Epithelial cell of proximal tubule (primary cell): ENCODE results near the gene STAP2. TPM values are rescaled to one million over a fixed set of nuclear protein-coding genes. Genes with fewer than 3 reads are reported as not detected.
A peak's percentile ranks its signal among the peaks of the same experiment; 100 is the strongest.

Source experiments
- DNase-seq: peaks from one replicate; pipeline ENCODE4 v3.0.0-alpha.2; 2011; ENCODE audit warnings: low read depth
- H3K4me3 ChIP-seq: 2 replicates; pipeline ENCODE4 v1.5.1; 2011; ENCODE audit warnings: low read depth, mild to moderate bottlenecking, low read length
- CTCF ChIP-seq: conservative IDR thresholded peaks from 2 replicates; pipeline ENCODE4 v1.5.1; 2012; ENCODE audit warnings: low read depth, mild to moderate bottlenecking, low read length
- total RNA-seq: library from RNA; depleted of rRNA; stranded (reverse); fragments of >200 nt; gene quantifications from 2 replicates; pipeline ENCODE4 v1.2.3, GENCODE V29; 2015

The STAP2 gene
- total RNA-seq, 1 donor from 2014 or later: 49.2 TPM

DNA sequence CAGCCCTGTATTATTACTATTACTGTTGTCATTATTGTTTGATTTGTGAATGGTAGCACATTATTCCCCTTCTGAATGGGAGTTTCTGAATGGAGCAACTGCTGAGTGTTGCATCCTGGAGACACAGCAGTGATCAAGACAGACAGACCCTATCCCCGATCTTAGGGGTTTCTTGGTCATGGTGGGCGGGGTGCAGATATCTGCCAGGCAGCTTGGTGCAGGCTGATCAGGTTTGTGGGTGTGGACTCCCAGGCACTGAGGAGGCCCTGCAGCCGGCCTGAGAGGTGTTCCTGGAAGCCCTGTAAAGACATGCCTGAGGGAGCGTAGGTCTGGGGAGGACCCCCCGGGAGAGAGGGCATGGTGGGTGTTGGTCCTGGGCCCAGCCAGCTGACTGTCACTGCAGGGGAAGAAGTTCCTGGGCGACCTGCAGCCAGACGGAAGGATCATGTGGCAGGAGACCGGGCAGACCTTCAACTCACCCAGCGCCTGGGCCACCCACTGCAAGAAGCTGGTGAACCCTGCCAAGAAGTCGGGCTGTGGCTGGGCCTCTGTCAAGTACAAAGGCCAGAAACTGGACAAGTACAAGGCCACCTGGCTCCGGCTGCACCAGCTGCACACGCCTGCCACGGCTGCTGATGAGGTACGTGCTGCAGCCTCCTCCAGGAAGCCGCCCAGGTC lies 6.9 kb upstream of the STAP2 start:
- no peak overlapping the region for H3K4me3 ChIP-seq
- TF ChIP-seq CTCF: no peak
- no peak for DNase-seq

- TF ChIP-seq CTCF: no peak
- H3K4me3 ChIP-seq: peak within 1 kb of the TSS; percentile 76
- DNase-seq: no peak
Observed at GRCh38 chr19:4343370-4344307, 5.0 kb upstream of the STAP2 start, which contains the start of gene MPND. TSS of gene MPND (plus strand) at chr19:4343562. CDS start at chr19:4343594, 32 bp downstream.

GRCh38 chr19:4342615-4343369 lies 4.2 kb upstream of the STAP2 start:
- DNase-seq: peak; percentile 100
- peak; percentile 52 for TF ChIP-seq CTCF
- peak overlapping the region; percentile 76 for H3K4me3 ChIP-seq

DNA sequence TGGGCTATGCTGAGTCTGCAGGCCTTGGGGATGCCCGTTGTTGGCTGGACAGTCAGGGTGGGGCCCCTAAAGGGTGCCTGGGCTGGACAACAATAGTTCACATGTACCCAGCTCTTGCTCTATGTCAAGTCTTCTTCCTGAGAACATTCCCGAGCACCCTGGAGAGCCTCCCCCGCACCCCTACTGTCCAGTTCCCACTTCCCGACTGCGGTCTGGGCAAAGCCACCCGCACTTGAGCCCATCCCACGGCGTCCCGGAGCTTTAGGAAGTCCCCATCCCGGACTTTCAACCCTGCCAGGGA lies 3.6 kb upstream of the STAP2 start:
- TF ChIP-seq CTCF: no peak
- DNase-seq: no peak
- peak overlapping the region; percentile 71 for H3K4me3 ChIP-seq

GRCh38 chr19:4337906-4338440 lies 654 bp downstream of the STAP2 start:
- no peak for TF ChIP-seq CTCF
- DNase-seq: no peak
- peak overlapping the region; percentile 70 for H3K4me3 ChIP-seq

DNA sequence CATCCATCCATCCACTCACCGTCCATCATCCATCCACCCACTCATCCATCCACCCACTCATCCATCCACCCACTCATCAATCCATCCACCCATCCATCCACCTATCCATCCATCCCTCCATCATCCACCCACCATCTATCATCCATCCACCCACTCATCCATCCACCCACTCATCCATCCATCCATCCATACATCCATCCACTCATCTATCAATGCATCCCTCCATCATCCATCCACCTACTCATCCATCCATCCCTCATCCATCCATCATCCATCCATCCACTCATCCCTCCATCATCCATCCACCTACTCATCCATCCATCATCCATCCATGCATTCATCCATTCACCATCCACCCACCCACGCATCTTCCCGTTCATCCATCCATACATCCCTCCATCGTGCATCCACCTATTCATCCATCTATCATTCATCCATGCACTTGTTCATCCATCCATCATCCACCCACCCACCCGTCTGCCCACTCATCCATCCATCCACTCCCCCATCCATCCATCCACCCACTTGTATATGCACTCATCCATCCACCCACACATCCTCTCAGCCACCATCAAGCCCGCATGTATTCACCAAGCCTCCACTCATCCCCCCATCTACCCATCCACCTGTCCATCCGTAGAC lies 3.6 kb downstream of the STAP2 start:
- no peak for DNase-seq
- no peak overlapping the region for H3K4me3 ChIP-seq
- no peak for TF ChIP-seq CTCF
